NCI-H2107 (cell line): ENCODE data around the gene ZRANB3.

Experiments used
- DNase-seq: peaks from one replicate; lab custom pipeline; 2025; lab: John Stamatoyannopoulos, UW

ZRANB3 gene

GRCh38 chr2:135246711-135247270 lies 284.2 kb downstream of the ZRANB3 start:
- no peak for DNase-seq

- DNase-seq: no peak
Observed at GRCh38 chr2:135245071-135245470, 285.9 kb downstream of the ZRANB3 start.

GRCh38 chr2:135238651-135239050 lies 292.4 kb downstream of the ZRANB3 start:
- DNase-seq: no peak

GRCh38 chr2:135230150-135230549 lies 300.9 kb downstream of the ZRANB3 start:
- no peak for DNase-seq

GRCh38 chr2:135227386-135227785 lies 303.6 kb downstream of the ZRANB3 start:
- DNase-seq: no peak

- no peak for DNase-seq
Observed at GRCh38 chr2:135226961-135227360, 304.1 kb downstream of the ZRANB3 start.

GRCh38 chr2:135225781-135226180 lies 305.2 kb downstream of the ZRANB3 start:
- DNase-seq: no peak

- no peak for DNase-seq
Observed at GRCh38 chr2:135219226-135219625, 311.8 kb downstream of the ZRANB3 start.

GRCh38 chr2:135218426-135218825 lies 312.6 kb downstream of the ZRANB3 start:
- no peak for DNase-seq

GRCh38 chr2:135212757-135213156 lies 318.3 kb downstream of the ZRANB3 start:
- no peak for DNase-seq

- no peak for DNase-seq
Observed at GRCh38 chr2:135208016-135208415, 323.0 kb downstream of the ZRANB3 start.

- DNase-seq: no peak
Observed at GRCh38 chr2:135203944-135204343, 327.1 kb downstream of the ZRANB3 start.

- no peak for DNase-seq
Observed at GRCh38 chr2:135202751-135203150, 328.3 kb downstream of the ZRANB3 start.

GRCh38 chr2:135198481-135198880 lies 332.5 kb downstream of the ZRANB3 start:
- no peak for DNase-seq

- DNase-seq: no peak
Observed at GRCh38 chr2:135190799-135191198, 340.2 kb downstream of the ZRANB3 start.

GRCh38 chr2:135189148-135189547 lies 341.9 kb downstream of the ZRANB3 start:
- no peak for DNase-seq

- DNase-seq: no peak
Observed at GRCh38 chr2:135187270-135187669, 343.7 kb downstream of the ZRANB3 start.

GRCh38 chr2:135186054-135186453 lies 345.0 kb downstream of the ZRANB3 start:
- DNase-seq: no peak

GRCh38 chr2:135183822-135184221 lies 347.2 kb downstream of the ZRANB3 start:
- no peak for DNase-seq

GRCh38 chr2:135182601-135183000 lies 348.4 kb downstream of the ZRANB3 start:
- DNase-seq: no peak

- no peak for DNase-seq
Observed at GRCh38 chr2:135182190-135182589, 348.8 kb downstream of the ZRANB3 start.

- DNase-seq: no peak
Observed at GRCh38 chr2:135179689-135180088, 351.3 kb downstream of the ZRANB3 start.

GRCh38 chr2:135175177-135175576 lies 355.8 kb downstream of the ZRANB3 start:
- DNase-seq: peak; percentile 60

GRCh38 chr2:135174810-135175093 lies 356.3 kb downstream of the ZRANB3 start:
- no peak for DNase-seq
